Naive thymus-derived CD4-positive, alpha-beta T cell (primary cell): ENCODE data around the gene ABI3BP. TPM values are rescaled to one million over a fixed set of nuclear protein-coding genes. Genes with fewer than 3 reads are reported as not detected.

Source experiments
- ATAC-seq: fragments of 150-1000 bp; cut with Tn5 transposase; 2 replicates; pipeline ENCODE4 v1.10.0; 2021; ENCODE audit warnings: mild to moderate bottlenecking, moderate library complexity
- CTCF ChIA-PET: fragments of 350-600 bp; sonication (Branson Sonifier 250); formaldehyde crosslinking; loops from one replicate; lab custom pipeline; 2021; ENCODE audit warnings: antibody characterized with exemption; lab: Charles Lee
- POLR2A ChIA-PET: fragments of 350-600 bp; sonication (Branson Sonifier 250); formaldehyde crosslinking; loops from one replicate; lab custom pipeline; 2021; ENCODE audit warnings: antibody characterized with exemption, inconsistent platforms; lab: Charles Lee
- DNase-seq, 9 donors: peaks; one replicate each; pipeline versions ENCODE4 v3.0.0 to v3.0.0-alpha.2; 2020 to 2022; ENCODE audit warnings: mixed read lengths in 1 of 9
- H3K27ac ChIP-seq: one replicate; pipeline ENCODE4 v1.7.0; 2013; ENCODE audit warnings: mild to moderate bottlenecking, low read depth, low read length, moderate library complexity
- H3K27me3 ChIP-seq, 2 donors: one replicate each; pipeline ENCODE4 v1.7.0; 2013; ENCODE audit warnings: low read length in 2 of 2, mild to moderate bottlenecking in 2 of 2, moderate library complexity in 2 of 2; ENCODE audit not compliant: control insufficient read depth in 2 of 2, insufficient read depth in 2 of 2
- H3K36me3 ChIP-seq, 3 experiments: 1 replicate in 2 of 3; 2 replicates in 1 of 3; pipeline ENCODE4 v1.7.0; 2013; ENCODE audit warnings: low read length in 3 of 3, mild to moderate bottlenecking in 3 of 3, moderate library complexity in 1 of 3; ENCODE audit not compliant: insufficient read depth in 3 of 3, control insufficient read depth in 2 of 3
- H3K4me1 ChIP-seq, 2 donors: one replicate each; pipeline ENCODE4 v1.7.0; 2013; ENCODE audit warnings: low read length in 2 of 2, mild to moderate bottlenecking in 2 of 2, moderate library complexity in 1 of 2; ENCODE audit not compliant: control insufficient read depth in 2 of 2, insufficient read depth in 2 of 2
- H3K4me3 ChIP-seq: 2 replicates; pipeline ENCODE4 v1.7.0; 2013; ENCODE audit warnings: mild to moderate bottlenecking, low read length
- H3K9me3 ChIP-seq, 3 experiments: 1 replicate in 2 of 3; 2 replicates in 1 of 3; pipeline ENCODE4 v1.7.0; 2013; ENCODE audit warnings: low read length in 3 of 3; ENCODE audit not compliant: control insufficient read depth in 2 of 3
- H3K27ac Mint-ChIP-seq, 9 donors: one replicate each; pipeline ENCODE4 v1.8.0; 2020 to 2022; ENCODE audit warnings: mixed read lengths in 9 of 9, mild to moderate bottlenecking in 8 of 9, moderate library complexity in 5 of 9, inconsistent platforms in 2 of 9
- H3K27me3 Mint-ChIP-seq, 5 donors: one replicate each; pipeline ENCODE4 v1.8.0; 2021 to 2022; ENCODE audit warnings: mixed read lengths in 5 of 5, mild to moderate bottlenecking in 1 of 5
- H3K36me3 Mint-ChIP-seq, 5 donors: one replicate each; pipeline ENCODE4 v1.8.0; 2020 to 2022; ENCODE audit warnings: mixed read lengths in 5 of 5, mild to moderate bottlenecking in 3 of 5, inconsistent platforms in 1 of 5
- H3K4me1 Mint-ChIP-seq, 7 donors: one replicate each; pipeline ENCODE4 v1.8.0; 2020 to 2022; ENCODE audit warnings: mixed read lengths in 7 of 7, mild to moderate bottlenecking in 3 of 7, inconsistent platforms in 1 of 7
- H3K4me3 Mint-ChIP-seq, 10 donors: one replicate each; pipeline ENCODE4 v1.8.0; 2020 to 2022; ENCODE audit warnings: mild to moderate bottlenecking in 10 of 10, mixed read lengths in 10 of 10, moderate library complexity in 6 of 10, inconsistent platforms in 2 of 10
- H3K9me3 Mint-ChIP-seq, 11 donors: one replicate each; pipeline ENCODE4 v1.8.0; 2020 to 2022; ENCODE audit warnings: mixed read lengths in 11 of 11, mild to moderate bottlenecking in 4 of 11, inconsistent platforms in 1 of 11, moderate library complexity in 1 of 11
- intact Hi-C, 2 donors: fragments of 100-400 bp; cut with micrococcal nuclease; formaldehyde crosslinking; loops; one replicate each; pipeline ENCODE4 v1.15.1; 2023
- polyA plus RNA-seq, 2 donors: library from polyadenylated mRNA; unstranded; fragments of 300-500 nt; fragmentation: Illumina TruSeq; gene quantifications; one replicate each; pipeline ENCODE4 v1.2.3, GENCODE V29; 2021
- total RNA-seq, 6 experiments: library from RNA in 5 of 6; stranded (reverse) in 5 of 6; gene quantifications; 1 replicate in 5 of 6; 2 replicates in 1 of 6; pipeline ENCODE4 v1.2.3 and lab custom pipeline; 2021 to 2026

The ABI3BP gene
- total and polyA plus RNA-seq, 7 experiments from 2014 or later: not detected

DNA sequence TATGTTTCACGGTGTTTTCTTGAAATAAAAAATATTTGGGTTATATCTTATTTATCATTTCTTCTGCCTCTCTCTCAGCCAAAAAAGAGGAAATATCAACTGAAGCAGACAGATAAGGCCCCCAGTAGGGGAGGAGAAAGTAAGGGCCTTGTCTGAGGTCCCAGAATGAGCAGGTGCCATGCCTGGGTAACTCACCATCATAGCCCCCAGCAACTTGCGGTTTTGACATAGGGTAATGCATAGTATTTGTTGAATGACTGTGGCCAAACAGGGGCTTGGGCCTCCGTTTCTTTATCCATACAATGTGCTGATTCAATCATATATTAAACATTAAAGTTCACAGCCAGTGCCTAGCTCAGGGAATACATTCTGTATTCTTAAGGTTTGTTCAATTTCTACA, 119.6 kb downstream of the ABI3BP start:
- Mint-ChIP-seq H3K27me3 (peaks cover 8 to 32% (median 28%) of the 10 kb centered on the region in 5 donors), H3K27ac (no peak overlapping the region), H3K4me1 (no peaks in the 10 kb centered on the region), H3K4me3 (no peak overlapping the region), H3K36me3 (no peaks in the 10 kb centered on the region), H3K9me3 (peaks cover 0 to 4% (median 0%) of the 10 kb centered on the region in 11 donors)
- CTCF ChIA-PET: no interaction called here
- DNase-seq (no peak), ATAC-seq (no peak)
- POLR2A ChIA-PET: no interaction called here
- no peaks in the 10 kb centered on the region for H3K36me3 ChIP-seq
- no peaks in the 10 kb centered on the region for H3K27me3 ChIP-seq
- no peaks in the 10 kb centered on the region for H3K9me3 ChIP-seq
- H3K27ac ChIP-seq: no peak overlapping the region
- H3K4me1 ChIP-seq: no peaks in the 10 kb centered on the region
- no peak overlapping the region for H3K4me3 ChIP-seq
- intact Hi-C loops: no loop called here

DNA sequence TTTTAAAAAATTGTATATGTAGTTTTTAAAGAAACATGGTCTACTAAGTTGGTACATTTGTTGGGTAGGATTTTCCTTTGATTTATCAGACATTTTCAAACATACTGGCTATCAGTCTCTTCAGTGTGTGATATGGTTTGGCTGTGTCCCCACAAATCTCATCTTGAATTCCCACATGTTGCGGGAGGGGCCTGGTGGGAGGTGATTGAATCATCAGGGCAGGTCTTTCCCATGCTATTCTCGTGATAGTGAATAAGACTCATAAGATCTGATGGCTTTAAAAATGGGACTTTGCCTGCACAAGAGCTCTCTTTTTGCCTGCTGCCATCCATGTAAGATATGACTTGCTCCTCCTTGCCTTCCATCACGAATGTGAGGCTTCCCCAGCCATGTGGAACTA, 121.9 kb downstream of the ABI3BP start:
- Mint-ChIP-seq H3K36me3 (no peaks in the 10 kb centered on the region), H3K4me1 (no peaks in the 10 kb centered on the region), H3K9me3 (peaks cover 0 to 4% (median 0%) of the 10 kb centered on the region in 11 donors), H3K27ac (no peak overlapping the region), H3K27me3 (peaks cover 13 to 40% (median 35%) of the 10 kb centered on the region in 5 donors), H3K4me3 (no peak overlapping the region)
- intact Hi-C loops: no loop called here
- no peak for ATAC-seq
- H3K4me3 ChIP-seq: no peak overlapping the region
- no peaks in the 10 kb centered on the region for H3K9me3 ChIP-seq
- CTCF ChIA-PET: no interaction called here
- H3K36me3 ChIP-seq: no peaks in the 10 kb centered on the region
- no peaks in the 10 kb centered on the region for H3K4me1 ChIP-seq
- H3K27me3 ChIP-seq: no peaks in the 10 kb centered on the region
- H3K27ac ChIP-seq: no peak overlapping the region
- no peak for DNase-seq
- POLR2A ChIA-PET: no interaction called here

- Mint-ChIP-seq H3K9me3 (peaks cover 0 to 4% (median 0%) of the 10 kb centered on the region in 11 donors), H3K4me3 (no peak overlapping the region), H3K36me3 (no peaks in the 10 kb centered on the region), H3K4me1 (no peaks in the 10 kb centered on the region), H3K27ac (no peak overlapping the region), H3K27me3 (peaks cover 19 to 39% (median 34%) of the 10 kb centered on the region in 5 donors)
- POLR2A ChIA-PET: no interaction called here
- no peaks in the 10 kb centered on the region for H3K4me1 ChIP-seq
- H3K27ac ChIP-seq: no peak overlapping the region
- H3K36me3 ChIP-seq: no peaks in the 10 kb centered on the region
- H3K4me3 ChIP-seq: no peak overlapping the region
- CTCF ChIA-PET: no interaction called here
- intact Hi-C loops: no loop called here
- H3K27me3 ChIP-seq: no peaks in the 10 kb centered on the region
- no peak for DNase-seq
- no peak for ATAC-seq
- no peaks in the 10 kb centered on the region for H3K9me3 ChIP-seq
Observed at GRCh38 chr3:100869787-100870186, 123.4 kb downstream of the ABI3BP start.

GRCh38 chr3:100868894-100869293, 124.3 kb downstream of the ABI3BP start:
- CTCF ChIA-PET: no interaction called here
- Mint-ChIP-seq H3K4me1 (peaks cover 0 to 3% (median 0%) of the 10 kb centered on the region in 7 donors), H3K27ac (no peak overlapping the region), H3K36me3 (no peaks in the 10 kb centered on the region), H3K27me3 (peaks cover 19 to 39% (median 31%) of the 10 kb centered on the region in 5 donors), H3K9me3 (peaks cover 0 to 4% (median 0%) of the 10 kb centered on the region in 11 donors), H3K4me3 (no peak overlapping the region)
- POLR2A ChIA-PET: no interaction called here
- H3K9me3 ChIP-seq: no peaks in the 10 kb centered on the region
- DNase-seq: no peak
- no peaks in the 10 kb centered on the region for H3K27me3 ChIP-seq
- intact Hi-C loops: no loop called here
- ATAC-seq: no peak
- H3K4me3 ChIP-seq: no peak overlapping the region
- H3K4me1 ChIP-seq: no peaks in the 10 kb centered on the region
- H3K27ac ChIP-seq: no peak overlapping the region
- H3K36me3 ChIP-seq: no peaks in the 10 kb centered on the region

DNA sequence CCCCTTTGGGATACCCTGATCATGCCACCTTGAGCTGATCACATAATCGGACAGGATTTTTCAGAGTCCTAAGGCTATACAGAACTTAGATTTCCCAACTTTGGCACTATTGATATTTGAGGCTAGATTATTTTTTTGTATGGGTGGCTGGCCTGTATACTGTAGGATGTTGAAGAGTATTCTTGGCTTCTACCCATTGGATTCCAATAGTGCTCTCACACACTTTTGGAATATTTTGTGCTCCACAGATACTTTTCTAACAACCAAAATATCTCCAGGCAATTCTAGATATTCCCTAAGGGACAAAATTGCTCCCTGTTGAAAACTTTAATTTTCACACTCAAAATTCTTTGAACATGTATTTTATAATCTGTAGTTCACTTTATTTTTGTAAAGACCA, 125.1 kb downstream of the ABI3BP start:
- Histone ChIP-seq H3K27me3 (no peaks in the 10 kb centered on the region), H3K36me3 (no peaks in the 10 kb centered on the region), H3K27ac (no peak overlapping the region), H3K9me3 (no peaks in the 10 kb centered on the region), H3K4me3 (no peak overlapping the region), H3K4me1 (no peaks in the 10 kb centered on the region)
- peaks cover 17 to 43% (median 31%) of the 10 kb centered on the region in 5 donors for H3K27me3 Mint-ChIP-seq
- H3K27ac Mint-ChIP-seq: no peak overlapping the region
- no peak overlapping the region for H3K4me3 Mint-ChIP-seq
- DNase-seq (no peak), ATAC-seq (no peak)
- peaks cover 0 to 3% (median 0%) of the 10 kb centered on the region in 7 donors for H3K4me1 Mint-ChIP-seq
- CTCF ChIA-PET: no interaction called here
- no peaks in the 10 kb centered on the region for H3K36me3 Mint-ChIP-seq
- intact Hi-C loops: no loop called here
- POLR2A ChIA-PET: no interaction called here
- peaks cover 0 to 4% (median 0%) of the 10 kb centered on the region in 11 donors for H3K9me3 Mint-ChIP-seq

GRCh38 chr3:100865442-100865841, 127.8 kb downstream of the ABI3BP start:
- Mint-ChIP-seq H3K27ac (no peak overlapping the region), H3K9me3 (peaks cover 0 to 2% (median 0%) of the 10 kb centered on the region in 11 donors), H3K4me1 (peaks cover 0 to 3% (median 0%) of the 10 kb centered on the region in 7 donors), H3K4me3 (no peak overlapping the region), H3K27me3 (peaks cover 14 to 37% (median 24%) of the 10 kb centered on the region in 5 donors), H3K36me3 (no peaks in the 10 kb centered on the region)
- H3K27me3 ChIP-seq: no peaks in the 10 kb centered on the region
- H3K27ac ChIP-seq: no peak overlapping the region
- no peaks in the 10 kb centered on the region for H3K4me1 ChIP-seq
- no peaks in the 10 kb centered on the region for H3K9me3 ChIP-seq
- intact Hi-C loops: no loop called here
- DNase-seq: no peak
- CTCF ChIA-PET: no interaction called here
- H3K36me3 ChIP-seq: no peaks in the 10 kb centered on the region
- POLR2A ChIA-PET: no interaction called here
- no peak overlapping the region for H3K4me3 ChIP-seq
- no peak for ATAC-seq

GRCh38 chr3:100864471-100865250, 128.6 kb downstream of the ABI3BP start:
- intact Hi-C loops: no loop called here
- Histone ChIP-seq H3K27me3 (peaks cover 0 to under 1% of the 10 kb centered on the region in 2 donors), H3K27ac (no peak overlapping the region), H3K4me3 (no peak overlapping the region), H3K36me3 (no peaks in the 10 kb centered on the region), H3K4me1 (no peaks in the 10 kb centered on the region), H3K9me3 (no peaks in the 10 kb centered on the region)
- no peaks in the 10 kb centered on the region for H3K9me3 Mint-ChIP-seq
- H3K27me3 Mint-ChIP-seq: peaks cover 14 to 32% (median 16%) of the 10 kb centered on the region in 5 donors
- ATAC-seq (no peak), DNase-seq (no peak)
- no peaks in the 10 kb centered on the region for H3K36me3 Mint-ChIP-seq
- H3K4me1 Mint-ChIP-seq: peaks cover 0 to 3% (median 0%) of the 10 kb centered on the region in 7 donors
- POLR2A ChIA-PET: no interaction called here
- peak overlapping the region in 1 of 9 donors; percentile 55 for H3K27ac Mint-ChIP-seq
- CTCF ChIA-PET: no interaction called here
- peak overlapping the region in 1 of 10 donors; percentile 64 for H3K4me3 Mint-ChIP-seq
